K562 (cell line): Measurements from ENCODE around the gene NXPH4. TPM values are rescaled to one million over a fixed set of nuclear protein-coding genes. Genes with fewer than 3 reads are reported as not detected.

Experiments used
- CEBPG ChIP-seq, 3 experiments: fragments of 200-800 bp in 1 of 3; sonication (Bioruptor generic) in 1 of 3; sonication (generic) in 1 of 3; formaldehyde crosslinking in 1 of 3; IDR thresholded peaks in 2 of 3; conservative IDR thresholded peaks in 1 of 3; 2 replicates each; pipeline versions ENCODE4 v1.6.1 to v1.8.0; 2016 to 2022; ENCODE audit warnings: missing compliant biosample characterization in 2 of 3, missing genetic modification characterization in 2 of 3, mild to moderate bottlenecking in 1 of 3, missing genetic modification reagents in 1 of 3
- CHD2 ChIP-seq: IDR thresholded peaks from 2 replicates; pipeline ENCODE4 v1.6.1; 2011; ENCODE audit warnings: low read depth, low read length
- DDX20 ChIP-seq: fragments of 450-650 bp; IDR thresholded peaks from 2 replicates; pipeline ENCODE4 v1.6.1; 2016; ENCODE audit warnings: missing genetic modification characterization, low read depth, mild to moderate bottlenecking, missing compliant biosample characterization, moderate library complexity
- ESRRA ChIP-seq: fragments of 450-650 bp; IDR thresholded peaks from 2 replicates; pipeline ENCODE4 v1.6.1; 2014; ENCODE audit warnings: low read depth, mild to moderate bottlenecking, moderate library complexity, borderline replicate concordance
- FOXM1 ChIP-seq, 2 experiments: fragments of 450-650 bp in 1 of 2; sonication (generic) in 1 of 2; formaldehyde crosslinking in 1 of 2; IDR thresholded peaks; 2 replicates each; pipeline versions ENCODE4 v1.6.1 to v1.9.0; 2017 to 2022; ENCODE audit warnings: low read depth in 2 of 2, mild to moderate bottlenecking in 2 of 2, missing genetic modification reagents in 1 of 2, moderate library complexity in 1 of 2
- HMBOX1 ChIP-seq: sonication (generic); IDR thresholded peaks from 2 replicates; pipeline ENCODE4 v1.6.1; 2016
- HMGN3 ChIP-seq: IDR thresholded peaks from 2 replicates; pipeline ENCODE4 v1.6.1; 2011; ENCODE audit warnings: borderline replicate concordance, low read depth, mild to moderate bottlenecking, mixed read lengths, low read length; ENCODE audit not compliant: insufficient read length; ENCODE audit errors: extremely low read depth
- HNRNPK ChIP-seq: fragments of 200-400 bp; formaldehyde crosslinking; IDR thresholded peaks from one replicate; pipeline ENCODE4 v1.6.1; 2018; ENCODE audit warnings: mild to moderate bottlenecking, low read depth, low read length; ENCODE audit not compliant: poor library complexity, severe bottlenecking
- KAT2B ChIP-seq: IDR thresholded peaks from one replicate; pipeline ENCODE4 v1.6.1; 2012; ENCODE audit warnings: low read depth, mild to moderate bottlenecking, control low read depth, inconsistent platforms, low read length, moderate library complexity
- KDM1A ChIP-seq, 2 experiments: fragments of 450-650 bp; IDR thresholded peaks; 2 replicates each; pipeline ENCODE4 v1.6.1; 2016; ENCODE audit warnings: mild to moderate bottlenecking in 2 of 2
- MNT ChIP-seq, 2 experiments: fragments of 450-650 bp; conservative IDR thresholded peaks; 2 replicates each; pipeline ENCODE4 v1.6.1; 2017; ENCODE audit warnings: mild to moderate bottlenecking in 2 of 2, moderate library complexity in 2 of 2
- NFE2 ChIP-seq: IDR thresholded peaks from 2 replicates; pipeline ENCODE4 v1.6.1; 2014; ENCODE audit warnings: antibody characterized with exemption, low read depth
- NR3C1 ChIP-seq: sonication (generic); formaldehyde crosslinking; IDR thresholded peaks from 2 replicates; pipeline ENCODE4 v1.8.1; 2022; ENCODE audit warnings: missing genetic modification reagents
- NRF1 ChIP-seq, 2 experiments: fragments of 450-650 bp; IDR thresholded peaks in 1 of 2; conservative IDR thresholded peaks in 1 of 2; 2 replicates each; pipeline ENCODE4 v1.6.1; 2014; ENCODE audit warnings: mild to moderate bottlenecking in 2 of 2
- TRIM24 ChIP-seq, 2 experiments: fragments of 450-650 bp; IDR thresholded peaks; 2 replicates each; pipeline ENCODE4 v1.6.1; 2016
- TRIM28 ChIP-seq: fragments of 450-650 bp; IDR thresholded peaks from 2 replicates; pipeline ENCODE4 v1.6.1; 2017
- VEZF1 ChIP-seq: fragments of 200-800 bp; sonication (Bioruptor generic); IDR thresholded peaks from 2 replicates; pipeline ENCODE4 v1.6.1; 2017; ENCODE audit warnings: missing genetic modification characterization, missing compliant biosample characterization
- ZNF12 ChIP-seq: sonication (generic); formaldehyde crosslinking; IDR thresholded peaks from 2 replicates; pipeline ENCODE4 v1.4.0; 2020; ENCODE audit warnings: mild to moderate bottlenecking, missing genetic modification reagents
- ZNF445 ChIP-seq: fragments of 250-450 bp; sonication (Bioruptor Pico); IDR thresholded peaks from 2 replicates; pipeline ENCODE4 v1.4.0; 2020; ENCODE audit warnings: low read depth, mild to moderate bottlenecking, moderate library complexity
- ZNF449 ChIP-seq: fragments of 250-450 bp; sonication (Bioruptor Pico); IDR thresholded peaks from 2 replicates; pipeline ENCODE4 v1.8.0; 2022; ENCODE audit warnings: moderate library complexity, mild to moderate bottlenecking, inconsistent platforms
- ZNF695 ChIP-seq: fragments of 450-650 bp; formaldehyde crosslinking; IDR thresholded peaks from 2 replicates; pipeline ENCODE4 v1.4.0; 2020; ENCODE audit warnings: mild to moderate bottlenecking, moderate library complexity
- ZNF75A ChIP-seq: fragments of 450-650 bp; formaldehyde crosslinking; IDR thresholded peaks from 2 replicates; pipeline ENCODE4 v1.4.0; 2020; ENCODE audit warnings: mild to moderate bottlenecking
- polyA plus RNA-seq, 8 experiments: library from polyadenylated mRNA; depleted of rRNA in 4 of 8; stranded (reverse) in 5 of 8; unstranded in 3 of 8; fragments of >200 nt; fragmentation: Nextera tagmentation in 2 of 8; fragmentation: Illumina TruSeq in 1 of 8; extraction: Ambion mirVana in 2 of 8; extraction: Trizol in 1 of 8; gene quantifications; 2 replicates each; pipeline versions ENCODE4 v1.2.1 to v1.2.3, GENCODE V29; 2011 to 2014; ENCODE audit warnings: inconsistent platforms in 1 of 8, missing spikeins in 1 of 8
- total RNA-seq, 7 experiments: library from RNA; depleted of rRNA in 6 of 7; stranded (reverse); fragments of >200 nt in 6 of 7; fragmentation: Illumina TruSeq in 2 of 7; extraction: Trizol in 2 of 7; gene quantifications; 2 replicates each; pipeline versions ENCODE4 v1.2.1 to v1.2.3, GENCODE V29; 2011 to 2021; ENCODE audit warnings: low replicate concordance in 1 of 7

The NXPH4 gene
- total and polyA plus RNA-seq, 9 of the 15 experiments (the other 6 are each of a cell fraction or from before 2014, with no cell fraction given) = 0.49 to 2.7 (median 1.1) TPM; not detected in 4

- TF ChIP-seq NFE2 = no peak
- TF ChIP-seq ZNF75A (CRISPR knock-in tag) = no peak
- TF ChIP-seq ZNF449 (CRISPR knock-in tag) = no peak
- no peak for TF ChIP-seq KAT2B
- no peak for TF ChIP-seq DDX20 (tag)
- TF ChIP-seq TRIM28 = no peak
- no peak for TF ChIP-seq HMBOX1
- no peak for TF ChIP-seq ZNF445 (CRISPR knock-in tag)
- peak; percentile 82 for TF ChIP-seq HMGN3
- no peak for TF ChIP-seq TRIM24 (IDR thresholded peaks at IDR 0.05)
- TF ChIP-seq ZNF12 (CRISPR knock-in tag) = peak; percentile 56; the same call in 1 of the 2 replicates
- no peak for TF ChIP-seq HNRNPK
- peak in 1 of 2 experiments; percentile 22; a peak in 1 of 4 replicates for TF ChIP-seq NRF1 (conservative IDR thresholded peaks at IDR 0.05 in 1 of 2, IDR thresholded peaks at IDR 0.05 in 1 of 2)
- TF ChIP-seq ESRRA = peak; percentile 75
- peak; percentile 49; the same call in 1 of the 2 replicates for TF ChIP-seq CEBPG (CRISPR knock-in tag; IDR thresholded peaks at IDR 0.05)
- TF ChIP-seq CEBPG (tag; conservative IDR thresholded peaks at IDR 0.05 in 1 of 2, IDR thresholded peaks at IDR 0.05 in 1 of 2) = no peak
- TF ChIP-seq NR3C1 (CRISPR knock-in tag) = no peak
- no peak for TF ChIP-seq ZNF695 (CRISPR knock-in tag)
- peak; percentile 30; the same call in 1 of the 2 replicates for TF ChIP-seq VEZF1 (CRISPR knock-in tag)
- no peak for TF ChIP-seq FOXM1 (IDR thresholded peaks at IDR 0.05; ENCODE audit: low read depth)
- TF ChIP-seq FOXM1 (CRISPR knock-in tag; IDR thresholded peaks at IDR 0.05; ENCODE audit: low read depth) = 0 out of 2 replicates have a peak, but pooled peaks have one; percentile 52
- TF ChIP-seq MNT (conservative IDR thresholded peaks at IDR 0.05) = peak in 1 of 2 experiments; percentile 51; a peak in 1 of 4 replicates
- TF ChIP-seq CHD2 = peak; percentile 23; the same call in 1 of the 2 replicates
- TF ChIP-seq KDM1A (IDR thresholded peaks at IDR 0.05) = no peak
Observed at GRCh38 chr12:57238854-57239554, 22.4 kb downstream of the NXPH4 start (continued).
